SK-N-SH treated with all-trans-retinoic acid at 6 μM for 48 hours (cell line): ENCODE data around the gene FHDC1.

Experiments used
- ATAC-seq: fragments of 200-7000 bp; cut with Tn5 transposase; 3 replicates; pipeline ENCODE4 v1.9.1; 2020; ENCODE audit warnings: mild to moderate bottlenecking, moderate library complexity
- CSDC2 ChIP-seq: fragments of 250-450 bp; sonication (Bioruptor Pico); IDR thresholded peaks from 2 replicates; pipeline ENCODE4 v1.5.0; 2020; ENCODE audit warnings: mild to moderate bottlenecking, moderate library complexity
- ESRRG ChIP-seq: fragments of 250-450 bp; sonication (Bioruptor Pico); IDR thresholded peaks from 2 replicates; pipeline ENCODE4 v1.6.1; 2021; ENCODE audit warnings: mild to moderate bottlenecking
- GLIS3 ChIP-seq: fragments of 250-450 bp; sonication (Bioruptor Pico); IDR thresholded peaks from 2 replicates; pipeline ENCODE4 v1.5.0; 2020; ENCODE audit warnings: mild to moderate bottlenecking, moderate library complexity
- ISL1 ChIP-seq: fragments of 250-450 bp; sonication (Bioruptor Pico); IDR thresholded peaks from 2 replicates; pipeline ENCODE4 v2.1.2; 2022; ENCODE audit warnings: mild to moderate bottlenecking, moderate library complexity
- OSR1 ChIP-seq: fragments of 250-450 bp; sonication (Bioruptor Pico); IDR thresholded peaks from 2 replicates; pipeline ENCODE4 v1.8.0; 2022; ENCODE audit warnings: moderate library complexity, mild to moderate bottlenecking, inconsistent platforms
- PPARA ChIP-seq: fragments of 250-450 bp; sonication (Bioruptor Pico); IDR thresholded peaks from 2 replicates; pipeline ENCODE4 v1.5.0; 2020; ENCODE audit warnings: mild to moderate bottlenecking, borderline replicate concordance
- RARB ChIP-seq: fragments of 250-450 bp; sonication (Bioruptor Pico); IDR thresholded peaks from 2 replicates; pipeline ENCODE4 v1.8.0; 2021; ENCODE audit warnings: mild to moderate bottlenecking, moderate library complexity
- SNAI2 ChIP-seq: fragments of 250-450 bp; sonication (Bioruptor Pico); IDR thresholded peaks from 2 replicates; pipeline ENCODE4 v1.5.0; 2020; ENCODE audit warnings: mild to moderate bottlenecking, moderate library complexity
- TCF4 ChIP-seq: fragments of 250-450 bp; sonication (Bioruptor Pico); IDR thresholded peaks from 2 replicates; pipeline ENCODE4 v1.8.0; 2021; ENCODE audit warnings: mild to moderate bottlenecking, moderate library complexity, borderline replicate concordance
- TOX ChIP-seq: fragments of 250-450 bp; sonication (Bioruptor Pico); IDR thresholded peaks from 2 replicates; pipeline ENCODE4 v1.8.0; 2021; ENCODE audit warnings: mild to moderate bottlenecking, moderate library complexity, borderline replicate concordance
- ZC3H10 ChIP-seq: fragments of 250-450 bp; sonication (Bioruptor Pico); IDR thresholded peaks from 2 replicates; pipeline ENCODE4 v1.5.1; 2021; ENCODE audit warnings: mild to moderate bottlenecking, moderate library complexity
- ZFP3 ChIP-seq: fragments of 250-450 bp; sonication (Bioruptor Pico); IDR thresholded peaks from 2 replicates; pipeline ENCODE4 v1.5.0; 2020; ENCODE audit warnings: mild to moderate bottlenecking, moderate library complexity
- ZFP30 ChIP-seq: fragments of 450-650 bp; formaldehyde crosslinking; IDR thresholded peaks from 2 replicates; pipeline ENCODE4 v1.5.0; 2022; ENCODE audit warnings: mild to moderate bottlenecking, moderate library complexity
- ZNF70 ChIP-seq: fragments of 450-650 bp; formaldehyde crosslinking; IDR thresholded peaks from 2 replicates; pipeline ENCODE4 v1.5.0; 2020; ENCODE audit warnings: mild to moderate bottlenecking, moderate library complexity
- ZNF8 ChIP-seq: fragments of 450-650 bp; formaldehyde crosslinking; IDR thresholded peaks from 2 replicates; pipeline ENCODE4 v1.5.0; 2020; ENCODE audit warnings: mild to moderate bottlenecking, moderate library complexity
- TF ChIP-seq, protein P1 (sequence below): fragments of 250-450 bp; sonication (Bioruptor Pico); IDR thresholded peaks from 2 replicates; pipeline ENCODE4 v1.5.0; 2020; ENCODE audit warnings: mild to moderate bottlenecking, moderate library complexity
- TF ChIP-seq, protein P2 (sequence below): fragments of 250-450 bp; sonication (Bioruptor Pico); IDR thresholded peaks from 2 replicates; pipeline ENCODE4 v1.5.1; 2020; ENCODE audit warnings: low read depth, mild to moderate bottlenecking, moderate library complexity
- TF ChIP-seq, protein P3 (sequence below): fragments of 250-450 bp; sonication (Bioruptor Pico); IDR thresholded peaks from 2 replicates; pipeline ENCODE4 v1.5.1; 2021; ENCODE audit warnings: mild to moderate bottlenecking, moderate library complexity
- TF ChIP-seq, protein P4 (sequence below): fragments of 250-450 bp; sonication (Bioruptor Pico); IDR thresholded peaks from 2 replicates; pipeline ENCODE4 v1.8.0; 2021; ENCODE audit warnings: low read depth, mild to moderate bottlenecking, moderate library complexity, borderline replicate concordance

FHDC1 gene

GRCh38 chr4:153010146-153010545, 74.0 kb downstream of the FHDC1 start:
- ATAC-seq: no peak
- TF ChIP-seq RARB (CRISPR knock-in tag): no peak
- TF ChIP-seq ZC3H10 (CRISPR knock-in tag): no peak
- no peak for TF ChIP-seq ZNF8 (CRISPR knock-in tag)
- TF ChIP-seq TCF4: no peak
- no peak for TF ChIP-seq SNAI2 (CRISPR knock-in tag)
- TF ChIP-seq ZFP30 (CRISPR knock-in tag): no peak
- TF ChIP-seq ISL1 (CRISPR knock-in tag): no peak
- TF ChIP-seq, protein P1, sequence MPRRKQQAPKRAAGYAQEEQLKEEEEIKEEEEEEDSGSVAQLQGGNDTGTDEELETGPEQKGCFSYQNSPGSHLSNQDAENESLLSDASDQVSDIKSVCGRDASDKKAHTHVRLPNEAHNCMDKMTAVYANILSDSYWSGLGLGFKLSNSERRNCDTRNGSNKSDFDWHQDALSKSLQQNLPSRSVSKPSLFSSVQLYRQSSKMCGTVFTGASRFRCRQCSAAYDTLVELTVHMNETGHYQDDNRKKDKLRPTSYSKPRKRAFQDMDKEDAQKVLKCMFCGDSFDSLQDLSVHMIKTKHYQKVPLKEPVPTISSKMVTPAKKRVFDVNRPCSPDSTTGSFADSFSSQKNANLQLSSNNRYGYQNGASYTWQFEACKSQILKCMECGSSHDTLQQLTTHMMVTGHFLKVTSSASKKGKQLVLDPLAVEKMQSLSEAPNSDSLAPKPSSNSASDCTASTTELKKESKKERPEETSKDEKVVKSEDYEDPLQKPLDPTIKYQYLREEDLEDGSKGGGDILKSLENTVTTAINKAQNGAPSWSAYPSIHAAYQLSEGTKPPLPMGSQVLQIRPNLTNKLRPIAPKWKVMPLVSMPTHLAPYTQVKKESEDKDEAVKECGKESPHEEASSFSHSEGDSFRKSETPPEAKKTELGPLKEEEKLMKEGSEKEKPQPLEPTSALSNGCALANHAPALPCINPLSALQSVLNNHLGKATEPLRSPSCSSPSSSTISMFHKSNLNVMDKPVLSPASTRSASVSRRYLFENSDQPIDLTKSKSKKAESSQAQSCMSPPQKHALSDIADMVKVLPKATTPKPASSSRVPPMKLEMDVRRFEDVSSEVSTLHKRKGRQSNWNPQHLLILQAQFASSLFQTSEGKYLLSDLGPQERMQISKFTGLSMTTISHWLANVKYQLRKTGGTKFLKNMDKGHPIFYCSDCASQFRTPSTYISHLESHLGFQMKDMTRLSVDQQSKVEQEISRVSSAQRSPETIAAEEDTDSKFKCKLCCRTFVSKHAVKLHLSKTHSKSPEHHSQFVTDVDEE (CRISPR knock-in tag): no peak
- no peak for TF ChIP-seq ZFP3
- TF ChIP-seq, protein P2, sequence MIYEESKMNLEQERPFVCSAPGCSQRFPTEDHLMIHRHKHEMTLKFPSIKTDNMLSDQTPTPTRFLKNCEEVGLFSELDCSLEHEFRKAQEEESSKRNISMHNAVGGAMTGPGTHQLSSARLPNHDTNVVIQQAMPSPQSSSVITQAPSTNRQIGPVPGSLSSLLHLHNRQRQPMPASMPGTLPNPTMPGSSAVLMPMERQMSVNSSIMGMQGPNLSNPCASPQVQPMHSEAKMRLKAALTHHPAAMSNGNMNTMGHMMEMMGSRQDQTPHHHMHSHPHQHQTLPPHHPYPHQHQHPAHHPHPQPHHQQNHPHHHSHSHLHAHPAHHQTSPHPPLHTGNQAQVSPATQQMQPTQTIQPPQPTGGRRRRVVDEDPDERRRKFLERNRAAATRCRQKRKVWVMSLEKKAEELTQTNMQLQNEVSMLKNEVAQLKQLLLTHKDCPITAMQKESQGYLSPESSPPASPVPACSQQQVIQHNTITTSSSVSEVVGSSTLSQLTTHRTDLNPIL (CRISPR knock-in tag): no peak
- TF ChIP-seq, protein P3, sequence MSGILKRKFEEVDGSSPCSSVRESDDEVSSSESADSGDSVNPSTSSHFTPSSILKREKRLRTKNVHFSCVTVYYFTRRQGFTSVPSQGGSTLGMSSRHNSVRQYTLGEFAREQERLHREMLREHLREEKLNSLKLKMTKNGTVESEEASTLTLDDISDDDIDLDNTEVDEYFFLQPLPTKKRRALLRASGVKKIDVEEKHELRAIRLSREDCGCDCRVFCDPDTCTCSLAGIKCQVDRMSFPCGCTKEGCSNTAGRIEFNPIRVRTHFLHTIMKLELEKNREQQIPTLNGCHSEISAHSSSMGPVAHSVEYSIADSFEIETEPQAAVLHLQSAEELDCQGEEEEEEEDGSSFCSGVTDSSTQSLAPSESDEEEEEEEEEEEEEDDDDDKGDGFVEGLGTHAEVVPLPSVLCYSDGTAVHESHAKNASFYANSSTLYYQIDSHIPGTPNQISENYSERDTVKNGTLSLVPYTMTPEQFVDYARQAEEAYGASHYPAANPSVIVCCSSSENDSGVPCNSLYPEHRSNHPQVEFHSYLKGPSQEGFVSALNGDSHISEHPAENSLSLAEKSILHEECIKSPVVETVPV: no peak
- no peak for TF ChIP-seq ZNF70 (CRISPR knock-in tag)

DNA sequence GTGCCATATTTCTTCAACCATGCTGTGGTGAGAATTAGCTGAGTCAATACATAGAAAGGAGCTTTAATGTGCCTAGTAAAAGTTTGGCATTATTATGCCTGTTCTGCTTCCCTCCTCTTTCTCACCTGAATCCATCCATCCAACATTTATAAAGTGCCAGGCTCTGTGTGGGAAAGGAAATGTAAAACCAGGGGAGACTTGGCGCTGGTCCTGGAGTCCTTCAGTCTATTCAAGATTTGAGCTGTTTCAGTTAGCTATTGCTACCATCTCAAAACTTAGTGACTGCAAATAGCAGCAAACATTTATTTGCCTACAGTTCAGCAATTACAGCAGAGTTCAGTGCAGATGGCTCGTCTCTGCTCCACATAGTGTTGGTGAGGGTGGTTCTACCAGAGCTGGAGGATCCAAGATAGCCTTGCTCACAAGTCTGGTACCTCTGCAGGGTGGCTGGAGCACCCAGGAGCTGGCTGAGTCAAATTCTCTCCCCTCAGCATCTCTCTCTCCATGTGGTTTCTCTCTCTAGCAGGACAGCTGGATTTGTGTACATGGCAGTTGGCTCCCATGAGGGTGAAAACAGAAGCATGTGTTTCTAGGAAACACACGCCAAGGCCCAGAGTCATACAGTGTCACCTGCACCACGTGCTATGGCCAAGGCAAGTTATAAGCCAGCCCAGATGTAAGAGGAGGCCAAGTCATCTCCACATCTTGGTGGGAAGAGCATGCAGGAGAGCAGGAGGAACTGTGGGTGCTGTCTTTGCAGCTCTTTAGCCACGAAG, 77.3 kb downstream of the FHDC1 start:
- no peak for TF ChIP-seq OSR1 (CRISPR knock-in tag)
- TF ChIP-seq CSDC2 (CRISPR knock-in tag): no peak
- no peak for TF ChIP-seq ISL1 (CRISPR knock-in tag)
- TF ChIP-seq, protein P3: no peak
- no peak for TF ChIP-seq ZC3H10 (CRISPR knock-in tag)
- TF ChIP-seq ESRRG (CRISPR knock-in tag): no peak
- TF ChIP-seq, protein P1 (CRISPR knock-in tag): no peak
- no peak for TF ChIP-seq GLIS3 (CRISPR knock-in tag)
- TF ChIP-seq SNAI2 (CRISPR knock-in tag): no peak
- no peak for TF ChIP-seq ZNF70 (CRISPR knock-in tag)
- TF ChIP-seq, protein P2 (CRISPR knock-in tag): no peak
- no peak for TF ChIP-seq TCF4
- no peak for TF ChIP-seq PPARA (CRISPR knock-in tag)
- no peak for TF ChIP-seq ZFP3
- no peak for ATAC-seq

DNA sequence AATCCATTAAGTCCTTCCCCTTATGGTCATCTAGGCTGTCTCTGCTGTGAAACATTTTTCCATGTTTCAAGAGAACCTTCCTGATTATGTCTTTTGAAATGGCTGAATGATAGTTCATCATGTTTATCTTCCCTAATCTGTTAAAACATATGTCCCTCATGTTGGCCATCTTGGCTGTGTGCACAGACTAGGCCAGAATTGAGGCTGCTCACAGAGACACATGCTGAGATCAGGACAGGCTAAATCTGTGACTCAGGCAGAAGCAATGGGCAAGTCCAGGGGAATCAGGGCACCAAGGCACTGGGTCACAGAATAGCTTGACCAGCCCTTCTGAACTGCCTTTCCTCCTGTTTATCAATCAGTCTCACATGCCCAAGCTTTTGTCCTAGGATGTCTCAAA, 78.3 kb downstream of the FHDC1 start:
- ATAC-seq: no peak
- no peak for TF ChIP-seq ESRRG (CRISPR knock-in tag)
- no peak for TF ChIP-seq GLIS3 (CRISPR knock-in tag)
- no peak for TF ChIP-seq SNAI2 (CRISPR knock-in tag)
- no peak for TF ChIP-seq ZFP30 (CRISPR knock-in tag)
- TF ChIP-seq, protein P4, sequence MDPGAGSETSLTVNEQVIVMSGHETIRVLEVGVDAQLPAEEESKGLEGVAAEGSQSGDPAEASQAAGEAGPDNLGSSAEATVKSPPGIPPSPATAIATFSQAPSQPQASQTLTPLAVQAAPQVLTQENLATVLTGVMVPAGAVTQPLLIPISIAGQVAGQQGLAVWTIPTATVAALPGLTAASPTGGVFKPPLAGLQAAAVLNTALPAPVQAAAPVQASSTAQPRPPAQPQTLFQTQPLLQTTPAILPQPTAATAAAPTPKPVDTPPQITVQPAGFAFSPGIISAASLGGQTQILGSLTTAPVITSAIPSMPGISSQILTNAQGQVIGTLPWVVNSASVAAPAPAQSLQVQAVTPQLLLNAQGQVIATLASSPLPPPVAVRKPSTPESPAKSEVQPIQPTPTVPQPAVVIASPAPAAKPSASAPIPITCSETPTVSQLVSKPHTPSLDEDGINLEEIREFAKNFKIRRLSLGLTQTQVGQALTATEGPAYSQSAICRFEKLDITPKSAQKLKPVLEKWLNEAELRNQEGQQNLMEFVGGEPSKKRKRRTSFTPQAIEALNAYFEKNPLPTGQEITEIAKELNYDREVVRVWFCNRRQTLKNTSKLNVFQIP: no peak
- TF ChIP-seq ZNF70 (CRISPR knock-in tag): no peak
- no peak for TF ChIP-seq OSR1 (CRISPR knock-in tag)
- TF ChIP-seq, protein P3: no peak
- no peak for TF ChIP-seq TCF4
- TF ChIP-seq TOX: no peak
